ENCODE results near the gene ITLN2.
A peak's percentile ranks its signal among the peaks of the same experiment; 100 is the strongest.
"Not testable (repeated sequence)": the region's sequence is repeated elsewhere in the genome, so short reads cannot be mapped to it uniquely, and the experiment has no call there.

Gene ITLN2

GRCh38 chr1:160953030-160953429 lies 1.6 kb downstream of the ITLN2 start:
- no peak for TF ChIP-seq CTCF (IDR thresholded peaks at IDR 0.05; ENCODE audit: low read depth, low read length)
- no peak for DNase-seq (ENCODE audit: extremely low read depth, low read depth)

- TF ChIP-seq CTCF (IDR thresholded peaks at IDR 0.05; ENCODE audit: low read depth, low read length), result no peak
- DNase-seq (ENCODE audit: extremely low read depth, low read depth), result no peak
These were observed 2.5 kb downstream of the ITLN2 start for GRCh38 chr1:160952129-160952510.

- TF ChIP-seq CTCF (IDR thresholded peaks at IDR 0.05; ENCODE audit: low read depth, low read length), result peak; percentile 60
- DNase-seq (ENCODE audit: extremely low read depth, low read depth), result peak; percentile 0
These were observed 3.0 kb downstream of the ITLN2 start for GRCh38 chr1:160951443-160952128.

GRCh38 chr1:160950657-160951056 lies 4.0 kb downstream of the ITLN2 start:
- no peak for TF ChIP-seq CTCF (IDR thresholded peaks at IDR 0.05; ENCODE audit: low read depth, low read length)
- DNase-seq (ENCODE audit: extremely low read depth, low read depth), result no peak

- no peak for TF ChIP-seq CTCF (IDR thresholded peaks at IDR 0.05; ENCODE audit: low read depth, low read length)
- no peak for DNase-seq (ENCODE audit: extremely low read depth, low read depth)
These were observed 4.7 kb downstream of the ITLN2 start for GRCh38 chr1:160949881-160950280.

GRCh38 chr1:160949216-160949880 lies 5.3 kb downstream of the ITLN2 start:
- DNase-seq (ENCODE audit: extremely low read depth, low read depth), result not testable (repeated sequence)

- DNase-seq (ENCODE audit: extremely low read depth, low read depth), result not testable (repeated sequence)
These were observed 7.3 kb downstream of the ITLN2 start for GRCh38 chr1:160947174-160947759.

GRCh38 chr1:160945881-160946280 lies 8.7 kb downstream of the ITLN2 start:
- DNase-seq (ENCODE audit: extremely low read depth, low read depth), result not testable (repeated sequence)

GRCh38 chr1:160945079-160945478 lies 9.5 kb downstream of the ITLN2 start:
- DNase-seq (ENCODE audit: extremely low read depth, low read depth), result no peak
- TF ChIP-seq CTCF (IDR thresholded peaks at IDR 0.05; ENCODE audit: low read depth, low read length), result no peak
